Activated CD4-positive, alpha-beta T cell treated with anti-CD3 and anti-CD28 coated beads, Interleukin-2, amount 10 ng/mL, durations not matched to agents 24 days and 14 days (primary cell): ENCODE results near the gene TRIP13. TPM values are rescaled to one million over a fixed set of nuclear protein-coding genes. Genes with fewer than 3 reads are reported as not detected.
"Not testable (repeated sequence)": the region's sequence is repeated elsewhere in the genome, so short reads cannot be mapped to it uniquely, and the experiment has no call there.

Experiments used
- DNase-seq: peaks from one replicate; pipeline ENCODE4 v3.0.0; 2022
- H3K27ac Mint-ChIP-seq: one replicate; pipeline ENCODE4 v1.8.0; 2022; ENCODE audit warnings: mild to moderate bottlenecking, mixed read lengths
- H3K27me3 Mint-ChIP-seq: one replicate; pipeline ENCODE4 v1.8.0; 2022; ENCODE audit warnings: mixed read lengths
- H3K36me3 Mint-ChIP-seq: one replicate; pipeline ENCODE4 v1.8.0; 2022; ENCODE audit warnings: low read depth, mild to moderate bottlenecking, mixed read lengths
- H3K4me1 Mint-ChIP-seq: one replicate; pipeline ENCODE4 v1.8.0; 2021; ENCODE audit warnings: mixed read lengths
- H3K4me3 Mint-ChIP-seq: one replicate; pipeline ENCODE4 v1.8.0; 2022; ENCODE audit warnings: mild to moderate bottlenecking, moderate library complexity, mixed read lengths
- H3K9me3 Mint-ChIP-seq: one replicate; pipeline ENCODE4 v1.8.0; 2021; ENCODE audit warnings: mixed read lengths
- intact Hi-C: fragments of 100-400 bp; cut with micrococcal nuclease; formaldehyde crosslinking; loops from one replicate; pipeline ENCODE4 v1.15.1; 2023
- total RNA-seq: library from RNA; stranded (reverse); gene quantifications from 2 replicates; pipeline ENCODE4 v1.2.3, GENCODE V29; 2022

TRIP13 gene
- total RNA-seq, 1 donor from 2014 or later, result 47.5 TPM

DNA sequence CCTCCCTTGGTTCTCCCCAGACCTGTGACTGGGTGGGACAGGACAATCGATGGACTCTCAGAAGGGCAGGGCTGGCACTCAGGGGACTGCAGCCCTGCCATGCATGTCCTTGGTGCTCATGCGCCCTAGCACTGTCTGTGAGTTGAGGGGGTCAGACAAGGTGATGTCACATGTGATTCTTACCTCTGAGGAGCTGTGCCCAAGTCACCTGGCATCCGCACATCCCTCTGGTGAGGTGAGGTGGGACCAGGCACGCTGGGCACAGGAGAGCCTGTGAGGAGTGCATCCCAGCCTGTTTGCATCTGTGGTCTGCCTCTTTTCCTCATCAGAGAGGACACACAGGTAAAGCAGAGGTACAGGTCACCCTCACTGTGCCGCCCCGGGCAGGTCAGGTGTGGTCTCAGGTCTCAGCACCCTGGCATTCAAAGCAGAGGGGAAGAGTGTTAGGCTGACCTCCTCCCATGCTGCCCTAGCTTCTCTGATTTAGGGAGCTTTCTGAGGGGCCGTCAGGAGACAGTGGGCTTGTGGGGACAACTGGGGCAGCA, 14.8 kb downstream of the TRIP13 start:
- DNase-seq, result no peak
- Mint-ChIP-seq H3K27me3 (no peaks in the 10 kb centered on the region), H3K4me3 (no peak overlapping the region)

DNA sequence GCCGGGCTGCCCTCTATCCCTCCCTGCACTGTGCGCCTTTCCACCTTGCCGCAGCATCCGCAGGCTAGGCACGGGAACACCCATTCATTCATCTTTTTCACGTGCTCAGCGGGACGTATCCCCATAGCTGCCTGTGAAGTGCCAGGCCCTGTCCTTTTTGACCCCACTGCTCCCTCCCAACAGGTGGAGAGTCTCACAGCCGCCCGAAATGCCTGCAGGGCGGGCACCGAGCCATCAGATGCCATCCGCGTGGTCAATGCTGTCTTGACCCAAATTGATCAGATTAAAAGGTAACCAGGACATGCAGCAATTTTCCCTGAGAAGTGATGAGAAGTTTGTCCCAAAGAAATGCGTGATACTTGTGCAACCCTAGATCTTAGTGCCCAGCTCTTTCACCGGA, 15.5 kb downstream of the TRIP13 start:
- no peaks in the 10 kb centered on the region for H3K9me3 Mint-ChIP-seq
- no peaks in the 10 kb centered on the region for H3K27me3 Mint-ChIP-seq
- DNase-seq, result no peak
- peaks cover 4% of the 10 kb centered on the region for H3K4me1 Mint-ChIP-seq
- no peak overlapping the region for H3K4me3 Mint-ChIP-seq
- H3K27ac Mint-ChIP-seq, result no peak overlapping the region
- intact Hi-C loops, result no loop called here
- peaks cover 41% of the 10 kb centered on the region for H3K36me3 Mint-ChIP-seq

More for the DNA sequence above, 14.8 kb downstream of the TRIP13 start:
- Mint-ChIP-seq H3K9me3 (no peaks in the 10 kb centered on the region), H3K36me3 (peaks cover 42% of the 10 kb centered on the region), H3K4me1 (peaks cover 6% of the 10 kb centered on the region), H3K27ac (no peak overlapping the region)
- intact Hi-C loops, result no loop called here

DNA sequence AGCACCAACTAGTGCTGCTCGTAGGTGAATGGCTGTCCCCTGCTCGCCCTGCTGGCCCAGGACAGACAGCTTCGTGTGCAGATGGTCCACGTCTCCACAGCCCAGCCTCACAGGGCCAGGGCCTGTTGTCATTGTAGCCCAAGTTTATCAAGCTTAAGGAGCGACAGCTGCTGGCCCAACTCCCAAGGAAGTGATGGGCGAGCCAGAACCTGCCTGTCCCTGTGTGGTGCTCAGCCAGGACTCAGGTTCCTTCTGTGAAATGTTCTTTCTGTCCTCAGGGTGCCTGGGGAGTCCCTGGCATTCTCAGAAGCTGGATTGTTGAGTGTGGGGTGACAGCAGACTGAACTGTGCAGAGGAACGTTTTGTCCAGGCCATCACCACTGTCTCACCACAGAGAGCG, 16.4 kb downstream of the TRIP13 start:
- no peaks in the 10 kb centered on the region for H3K9me3 Mint-ChIP-seq

DNA sequence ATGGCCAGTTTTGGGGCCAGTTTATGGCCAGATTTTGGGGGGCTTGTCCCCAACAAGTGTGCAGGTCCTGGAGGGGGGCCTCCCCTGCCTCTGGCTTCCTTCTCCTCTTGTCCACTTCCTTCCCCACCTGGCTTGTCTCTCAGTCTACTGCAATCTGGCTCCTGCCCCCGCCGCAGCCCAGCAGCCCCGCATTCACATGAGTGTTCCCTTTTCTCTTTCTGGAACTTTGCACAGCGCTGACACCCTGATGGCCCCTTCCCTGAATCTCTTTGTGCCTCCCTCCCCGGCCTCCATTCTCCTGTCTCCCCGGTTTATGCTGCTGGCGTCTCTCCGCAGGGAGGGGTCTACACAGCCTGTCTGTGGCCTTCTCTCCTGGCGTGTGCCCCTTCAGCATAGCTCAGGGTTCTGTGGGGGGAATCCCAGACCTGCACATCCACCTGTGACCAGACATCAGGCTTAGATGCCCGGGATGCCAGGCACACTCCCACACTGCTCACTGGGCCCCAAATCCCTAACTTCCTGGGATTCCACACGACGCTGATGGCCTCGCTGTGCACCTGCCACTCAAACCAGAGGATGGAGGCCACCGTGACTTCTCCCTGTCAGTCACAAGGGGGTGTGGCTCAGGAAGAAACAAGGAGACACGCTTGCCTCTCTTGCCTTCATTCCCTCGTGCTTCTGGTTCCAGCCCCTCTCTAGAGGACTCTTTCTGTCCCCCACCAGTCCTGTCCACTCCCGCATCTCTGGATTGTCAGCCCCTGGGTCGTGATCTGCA, 17.5 kb downstream of the TRIP13 start:
- Mint-ChIP-seq H3K27me3 (no peaks in the 10 kb centered on the region), H3K9me3 (no peaks in the 10 kb centered on the region), H3K36me3 (peaks cover 40% of the 10 kb centered on the region), H3K4me3 (no peak overlapping the region), H3K27ac (no peak overlapping the region), H3K4me1 (peaks cover 2% of the 10 kb centered on the region)
- intact Hi-C loops, result no loop called here
- no peak for DNase-seq

More for the DNA sequence above, 16.4 kb downstream of the TRIP13 start:
- H3K27ac Mint-ChIP-seq, result no peak overlapping the region
- no peaks in the 10 kb centered on the region for H3K27me3 Mint-ChIP-seq
- H3K4me1 Mint-ChIP-seq, result peaks cover 4% of the 10 kb centered on the region
- no peak for DNase-seq
- intact Hi-C loops, result no loop called here
- H3K36me3 Mint-ChIP-seq, result peaks cover 43% of the 10 kb centered on the region
- no peak overlapping the region for H3K4me3 Mint-ChIP-seq

DNA sequence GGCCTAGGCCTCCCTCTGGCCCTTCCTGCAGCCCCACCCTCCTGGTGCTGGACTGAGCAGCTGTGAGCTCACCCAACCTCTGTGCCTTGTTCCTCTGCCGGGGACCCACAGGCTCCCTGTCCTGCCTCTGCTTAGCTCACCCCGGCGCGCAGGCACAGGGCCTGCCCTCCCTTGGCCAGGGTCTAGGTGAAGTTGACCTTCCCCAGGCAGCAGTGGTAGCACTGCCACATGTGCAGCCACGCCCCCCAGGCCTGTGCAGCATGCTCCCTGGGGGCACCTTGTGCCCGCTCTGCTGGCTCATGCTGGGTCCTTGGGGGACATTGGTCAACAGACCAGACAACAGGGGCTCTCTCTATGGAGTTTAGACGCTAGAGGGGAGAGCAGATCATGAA, 18.1 kb downstream of the TRIP13 start:
- Mint-ChIP-seq H3K4me1 (peaks cover 2% of the 10 kb centered on the region), H3K27me3 (no peaks in the 10 kb centered on the region), H3K36me3 (peaks cover 35% of the 10 kb centered on the region), H3K4me3 (no peak overlapping the region), H3K27ac (no peak overlapping the region), H3K9me3 (no peaks in the 10 kb centered on the region)
- intact Hi-C loops, result no loop called here
- DNase-seq, result no peak

DNA sequence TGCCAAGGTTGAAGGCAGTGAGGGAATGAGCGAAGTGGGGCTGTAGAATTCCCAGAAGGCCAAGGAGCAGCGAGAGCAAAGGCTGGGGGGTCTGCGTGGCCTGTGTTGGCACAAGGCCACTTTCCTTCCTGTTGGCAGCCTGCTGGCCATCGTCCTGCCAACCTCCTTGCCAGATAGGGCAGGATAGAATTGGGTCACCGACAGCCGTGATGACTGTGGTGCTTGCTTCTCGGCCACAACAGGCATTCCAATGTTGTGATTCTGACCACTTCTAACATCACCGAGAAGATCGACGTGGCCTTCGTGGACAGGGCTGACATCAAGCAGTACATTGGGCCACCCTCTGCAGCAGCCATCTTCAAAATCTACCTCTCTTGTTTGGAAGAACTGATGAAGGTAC, 18.9 kb downstream of the TRIP13 start:
- peaks cover 33% of the 10 kb centered on the region for H3K36me3 Mint-ChIP-seq
- no peak overlapping the region for H3K4me3 Mint-ChIP-seq

DNA sequence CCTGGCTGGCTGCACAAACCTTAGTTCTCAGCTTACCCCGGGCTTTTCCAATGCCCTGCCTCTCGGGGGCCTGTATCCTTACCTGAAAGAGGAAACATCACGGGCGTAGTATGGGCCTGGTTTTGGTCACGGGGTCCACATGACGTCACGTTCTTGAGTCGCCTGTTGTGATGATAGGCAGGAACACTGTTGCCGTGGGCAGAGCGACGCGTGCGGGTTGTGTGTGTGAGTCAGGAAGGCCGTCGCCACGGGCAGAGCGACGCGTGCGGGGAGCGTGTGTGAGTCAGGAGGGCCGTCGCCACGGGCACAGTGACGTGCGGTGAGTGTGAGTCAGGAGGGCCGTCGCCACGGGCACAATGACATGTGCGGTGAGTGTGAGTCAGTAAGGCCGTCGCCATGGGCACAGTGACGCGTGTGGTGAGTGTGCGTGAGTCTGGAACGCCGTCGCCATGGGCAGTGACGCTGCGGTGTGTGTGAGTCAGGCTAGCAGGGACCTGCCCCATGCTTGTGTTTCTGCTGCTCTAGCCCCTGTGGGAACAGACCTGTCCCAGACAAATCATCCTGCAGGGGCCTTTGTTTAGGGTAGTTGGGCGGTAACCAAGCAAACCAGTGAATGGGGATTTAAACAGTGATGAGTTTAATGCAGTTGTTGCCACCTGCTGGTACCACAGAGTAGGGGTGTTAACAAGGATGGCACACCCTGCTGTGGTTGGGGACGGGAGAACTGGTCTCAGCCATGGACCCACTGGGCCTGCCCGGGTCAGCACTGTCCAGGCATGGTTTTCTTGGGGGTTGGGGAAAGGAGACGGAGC, 19.8 kb downstream of the TRIP13 start:
- Mint-ChIP-seq H3K27me3 (no peaks in the 10 kb centered on the region), H3K27ac (peak overlapping the region; percentile 61), H3K4me3 (no peak overlapping the region), H3K36me3 (peaks cover 37% of the 10 kb centered on the region), H3K4me1 (peaks cover 2% of the 10 kb centered on the region), H3K9me3 (no peaks in the 10 kb centered on the region)
- peak; percentile 77 for DNase-seq
- intact Hi-C loops, result no loop called here

More for the DNA sequence above, 18.9 kb downstream of the TRIP13 start:
- DNase-seq, result no peak
- Mint-ChIP-seq H3K4me1 (peaks cover 2% of the 10 kb centered on the region), H3K27me3 (no peaks in the 10 kb centered on the region), H3K9me3 (no peaks in the 10 kb centered on the region), H3K27ac (no peak overlapping the region)
- intact Hi-C loops, result no loop called here

DNA sequence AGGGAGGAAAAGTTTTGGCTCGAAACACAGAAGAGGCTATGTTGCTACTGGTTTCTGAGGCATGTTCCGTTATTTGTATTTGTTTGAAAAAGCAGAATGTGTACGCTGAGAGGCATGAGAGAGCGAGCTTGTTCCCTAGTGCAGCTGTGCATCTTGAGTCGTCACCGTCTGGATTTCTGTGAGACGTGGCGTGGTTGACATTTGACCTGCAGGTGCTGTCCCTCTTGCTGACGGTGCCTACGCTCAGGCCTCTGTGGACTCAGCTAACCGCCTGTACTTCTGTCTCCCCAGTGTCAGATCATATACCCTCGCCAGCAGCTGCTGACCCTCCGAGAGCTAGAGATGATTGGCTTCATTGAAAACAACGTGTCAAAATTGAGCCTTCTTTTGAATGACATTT, 21.5 kb downstream of the TRIP13 start:
- intact Hi-C loops, result no loop called here
- Mint-ChIP-seq H3K4me1 (peaks cover 2% of the 10 kb centered on the region), H3K36me3 (peaks cover 37% of the 10 kb centered on the region), H3K27ac (no peak overlapping the region), H3K27me3 (no peaks in the 10 kb centered on the region), H3K4me3 (no peak overlapping the region), H3K9me3 (no peaks in the 10 kb centered on the region)
- no peak for DNase-seq

DNA sequence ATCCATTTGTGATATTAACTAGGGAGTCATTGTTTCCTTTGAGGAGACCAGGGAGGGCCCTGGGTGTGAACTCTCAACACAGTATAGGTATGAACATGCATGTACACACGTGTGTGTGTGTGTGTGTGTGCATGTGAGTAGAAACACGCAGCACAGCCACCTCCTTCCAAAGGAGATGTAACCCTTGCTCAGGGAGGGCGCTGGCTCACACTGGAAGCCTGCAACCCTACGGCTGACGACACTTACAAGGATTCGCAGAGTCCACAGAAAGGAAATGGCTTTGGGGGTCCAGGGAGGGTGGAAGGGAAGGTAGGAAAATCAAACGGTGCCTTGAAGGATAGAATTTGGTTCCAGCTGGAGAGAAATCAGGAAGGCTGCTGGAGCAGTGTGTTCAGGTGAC, 21.9 kb downstream of the TRIP13 start:
- H3K27ac Mint-ChIP-seq, result peak overlapping the region; percentile 41
- H3K9me3 Mint-ChIP-seq, result no peaks in the 10 kb centered on the region
- intact Hi-C loops, result no loop called here
- no peak overlapping the region for H3K4me3 Mint-ChIP-seq
- H3K27me3 Mint-ChIP-seq, result no peaks in the 10 kb centered on the region
- H3K36me3 Mint-ChIP-seq, result peaks cover 37% of the 10 kb centered on the region
- peaks cover 2% of the 10 kb centered on the region for H3K4me1 Mint-ChIP-seq
- DNase-seq, result no peak

DNA sequence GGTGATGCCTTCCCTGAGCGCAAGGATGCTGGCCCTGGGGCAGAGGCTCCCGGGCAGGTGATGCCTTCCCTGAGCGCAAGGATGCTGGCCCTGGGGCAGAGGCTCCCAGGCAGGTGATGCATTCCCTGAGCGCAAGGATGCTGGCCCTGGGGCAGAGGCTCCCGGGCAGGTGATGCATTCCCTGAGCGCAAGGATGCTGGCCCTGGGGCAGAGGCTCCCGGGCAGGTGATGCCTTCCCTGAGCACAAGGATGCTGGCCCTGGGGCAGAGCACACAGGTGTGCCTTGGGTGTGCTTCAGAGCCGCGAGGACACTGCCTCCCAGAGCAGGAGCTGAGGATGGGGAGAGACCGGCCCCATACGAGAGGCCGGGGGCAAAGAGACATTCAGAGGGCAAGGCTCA, 22.7 kb downstream of the TRIP13 start:
- H3K9me3 Mint-ChIP-seq, H3K27ac Mint-ChIP-seq, H3K4me1 Mint-ChIP-seq, H3K4me3 Mint-ChIP-seq, H3K27me3 Mint-ChIP-seq, intact Hi-C loops, DNase-seq: not testable (repeated sequence)
- peaks cover 32% of the 10 kb centered on the region for H3K36me3 Mint-ChIP-seq

DNA sequence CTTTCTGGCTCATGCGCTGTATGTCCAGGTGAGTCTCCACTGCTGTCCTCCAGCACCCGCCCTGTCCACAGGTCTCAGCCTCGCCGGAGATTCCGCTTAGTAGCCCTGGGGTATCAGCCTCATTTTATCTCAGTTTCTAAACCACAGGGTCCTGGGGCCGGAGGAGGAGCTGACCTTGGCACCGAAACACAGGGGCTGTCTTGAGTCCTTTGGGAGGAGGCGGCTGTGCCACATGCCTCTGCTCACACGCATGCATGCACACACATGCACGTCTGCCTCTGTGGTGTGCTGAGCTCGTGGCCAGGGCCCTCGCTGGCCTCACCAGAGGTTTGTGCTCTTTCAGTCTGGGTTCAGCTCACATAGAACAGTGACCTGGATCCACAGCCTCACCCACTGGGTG, 23.3 kb downstream of the TRIP13 start:
- Mint-ChIP-seq H3K4me3 (no peak overlapping the region), H3K27ac (no peak overlapping the region), H3K27me3 (no peaks in the 10 kb centered on the region), H3K4me1 (peaks cover 2% of the 10 kb centered on the region), H3K9me3 (no peaks in the 10 kb centered on the region), H3K36me3 (peaks cover 29% of the 10 kb centered on the region)
- intact Hi-C loops, result no loop called here
- no peak for DNase-seq

DNA sequence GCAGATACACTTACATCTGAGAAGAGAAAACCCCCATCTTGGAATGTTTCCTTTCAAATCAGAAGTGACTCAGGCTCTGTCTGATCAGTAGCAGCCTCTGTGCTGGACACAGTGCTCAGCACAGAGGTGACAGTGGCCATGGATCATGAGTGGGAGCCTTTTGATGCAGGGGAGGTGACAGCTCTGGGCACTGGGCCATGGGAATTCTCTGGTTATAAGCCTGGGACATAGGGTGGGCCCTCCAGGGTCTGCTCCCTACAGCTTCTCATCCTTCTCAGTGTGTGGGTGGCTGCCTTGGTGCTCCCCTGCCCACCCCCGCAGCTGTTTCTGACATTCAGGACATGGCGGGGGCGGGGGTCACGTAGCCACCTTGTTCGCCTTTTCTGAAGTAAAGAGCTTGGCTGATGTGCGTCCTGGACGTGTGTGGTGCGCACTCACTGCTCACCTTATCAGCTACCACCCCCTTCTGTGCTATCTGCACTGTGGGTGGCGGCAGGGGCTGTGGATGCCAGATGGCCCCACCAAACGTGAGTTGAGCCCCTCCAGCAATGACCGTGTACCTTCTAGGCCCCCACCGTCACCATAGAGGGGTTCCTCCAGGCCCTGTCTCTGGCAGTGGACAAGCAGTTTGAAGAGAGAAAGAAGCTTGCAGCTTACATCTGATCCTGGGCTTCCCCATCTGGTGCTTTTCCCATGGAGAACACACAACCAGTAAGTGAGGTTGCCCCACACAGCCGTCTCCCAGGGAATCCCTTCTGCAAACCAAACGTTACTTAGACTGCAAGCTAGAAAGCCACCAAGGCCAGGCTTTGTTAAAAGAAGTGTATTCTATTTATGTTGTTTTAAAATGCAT, 24.0 kb downstream of the TRIP13 start:
- intact Hi-C loops, result no loop called here
- no peak overlapping the region for H3K4me3 Mint-ChIP-seq
- H3K36me3 Mint-ChIP-seq, result peaks cover 27% of the 10 kb centered on the region

DNA sequence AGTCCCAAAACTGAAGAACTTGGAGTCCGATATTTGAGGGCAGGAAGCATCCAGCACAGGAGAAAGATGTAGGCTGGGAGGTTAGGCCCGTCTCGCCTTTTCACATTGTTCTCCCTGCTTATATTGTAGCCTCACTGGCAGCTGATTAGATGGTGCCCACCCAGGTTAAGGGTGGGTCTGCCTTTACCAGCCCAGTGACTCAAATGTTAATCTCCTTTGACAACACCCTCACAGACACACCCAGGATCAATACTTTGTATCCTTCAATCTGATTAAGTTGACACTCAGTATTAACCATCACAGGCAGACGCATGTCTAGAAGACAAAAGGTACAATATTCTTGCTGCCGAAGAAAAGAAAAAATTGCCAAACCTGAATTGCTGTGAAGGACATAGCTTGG, 26.0 kb downstream of the TRIP13 start:
- intact Hi-C loops, H3K4me1 Mint-ChIP-seq, H3K9me3 Mint-ChIP-seq, H3K4me3 Mint-ChIP-seq, H3K27ac Mint-ChIP-seq, DNase-seq, H3K27me3 Mint-ChIP-seq: not testable (repeated sequence)
- H3K36me3 Mint-ChIP-seq, result peaks cover 15% of the 10 kb centered on the region

More for the DNA sequence above, 24.0 kb downstream of the TRIP13 start:
- H3K9me3 Mint-ChIP-seq, result no peaks in the 10 kb centered on the region
- H3K4me1 Mint-ChIP-seq, result peaks cover 2% of the 10 kb centered on the region
- H3K27ac Mint-ChIP-seq, result no peak overlapping the region
- no peak for DNase-seq
- H3K27me3 Mint-ChIP-seq, result no peaks in the 10 kb centered on the region
